IPS-NIHi11 (cell line): Measurements from ENCODE around the gene RNF151.
"Not testable (repeated sequence)": the region's sequence is repeated elsewhere in the genome, so short reads cannot be mapped to it uniquely, and the experiment has no call there.

Experiments
- DNase-seq: peaks from one replicate; pipeline ENCODE4 v3.0.0; 2012; ENCODE audit warnings: mixed read lengths, low spot score

RNF151 gene

GRCh38 chr16:1966460-1966859 is at the start of gene RNF151:
TSS of gene RNF151 (plus strand) at chr16:1966856. CDS start at chr16:1966882, 26 bp downstream.
- DNase-seq = no peak

- no peak for DNase-seq
Measured at GRCh38 chr16:1917056-1917664, 49.5 kb upstream of the RNF151 start.

- DNase-seq = peak; percentile 17
Measured at GRCh38 chr16:1917665-1918350, 48.8 kb upstream of the RNF151 start.

GRCh38 chr16:1918351-1919326 is 48.0 kb upstream of the RNF151 start, which contains the start of gene HS3ST6:
TSS of gene HS3ST6 (minus strand) at chr16:1918415. CDS start at chr16:1918323, 92 bp downstream.
- DNase-seq = peak; percentile 79

GRCh38 chr16:1919327-1919998 is 47.2 kb upstream of the RNF151 start:
- DNase-seq = no peak

GRCh38 chr16:1920122-1920521 is 46.5 kb upstream of the RNF151 start:
- DNase-seq = not testable (repeated sequence)

- peak; percentile 84 for DNase-seq
Measured at GRCh38 chr16:1920727-1921171, 45.9 kb upstream of the RNF151 start.

GRCh38 chr16:1922357-1922756 is 44.3 kb upstream of the RNF151 start:
- no peak for DNase-seq

- peak; percentile 61 for DNase-seq
Measured at GRCh38 chr16:1923299-1924034, 43.2 kb upstream of the RNF151 start.

GRCh38 chr16:1924095-1924494 is 42.6 kb upstream of the RNF151 start:
- no peak for DNase-seq

GRCh38 chr16:1926271-1926670 is 40.4 kb upstream of the RNF151 start:
- DNase-seq = no peak

- peak; percentile 66 for DNase-seq
Measured at GRCh38 chr16:1929105-1929504, 37.6 kb upstream of the RNF151 start.

- peak; percentile 96 for DNase-seq
Measured at GRCh38 chr16:1929578-1930337, 36.9 kb upstream of the RNF151 start.

- no peak for DNase-seq
Measured at GRCh38 chr16:1930338-1930720, 36.3 kb upstream of the RNF151 start.

GRCh38 chr16:1932050-1933028 is 34.3 kb upstream of the RNF151 start:
- DNase-seq = peak; percentile 73

- no peak for DNase-seq
Measured at GRCh38 chr16:1933097-1933661, 33.5 kb upstream of the RNF151 start.

- no peak for DNase-seq
Measured at GRCh38 chr16:1936945-1937479, 29.6 kb upstream of the RNF151 start.

- DNase-seq = no peak
Measured at GRCh38 chr16:1938316-1938715, 28.3 kb upstream of the RNF151 start.
